ENCODE measurements around the gene DNAJC1.

The DNAJC1 gene

DNA sequence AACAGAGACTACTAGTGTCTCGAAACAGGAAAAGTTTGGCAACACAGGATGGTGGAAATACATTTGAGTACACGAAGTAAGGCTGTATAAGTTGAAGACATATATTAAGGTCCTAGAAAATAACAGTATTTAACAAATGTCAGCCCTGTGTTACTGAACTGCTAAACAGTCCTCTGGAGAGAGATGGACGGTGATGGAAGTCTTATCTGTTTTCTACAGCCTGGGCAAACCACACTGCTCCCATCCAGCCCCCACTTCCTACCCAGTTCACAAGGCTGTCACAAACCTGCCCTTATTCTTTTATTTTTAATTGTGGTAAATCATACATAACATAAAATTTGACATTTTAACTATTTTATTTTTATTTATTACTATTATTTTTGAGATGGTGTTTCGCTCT lies 179.1 kb downstream of the DNAJC1 start:
- no peak for TF ChIP-seq FOXP2 (optimal IDR thresholded peaks at IDR 0.05; ENCODE audit: borderline replicate concordance, extremely low read depth, extremely low read length, insufficient read depth)
- no peak for TF ChIP-seq POLR2AphosphoS5 (IDR thresholded peaks at IDR 0.05; ENCODE audit: low read depth, low read length)
- no peak for TF ChIP-seq SIN3A (IDR thresholded peaks at IDR 0.05; ENCODE audit: borderline replicate concordance, insufficient read depth, low read length)
- no peak for TF ChIP-seq TAF1 (IDR thresholded peaks at IDR 0.05; ENCODE audit: borderline replicate concordance, insufficient read depth, low read length)
- TF ChIP-seq REST (IDR thresholded peaks at IDR 0.05; ENCODE audit: insufficient read depth in 1 of 2, low read depth in 2 of 2, low read length in 2 of 2): no peak

DNA sequence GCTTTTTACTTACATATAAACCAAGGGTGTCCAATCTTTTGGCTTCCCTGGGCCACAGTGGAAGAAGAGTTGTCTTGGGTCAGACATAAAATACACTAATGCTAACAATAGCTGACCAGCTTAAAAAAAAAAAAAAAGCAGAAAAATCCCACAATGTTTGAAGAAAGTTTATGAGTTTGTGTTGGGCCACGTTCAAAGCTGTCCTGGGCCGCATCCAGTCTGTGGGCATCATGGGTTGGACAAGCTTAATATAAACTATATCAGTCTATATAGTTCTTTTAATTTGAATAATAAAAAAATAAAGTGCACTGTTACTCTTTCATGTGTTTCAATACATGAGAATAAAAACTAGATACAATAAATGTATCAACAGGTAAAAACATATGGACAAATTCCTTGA lies 179.9 kb downstream of the DNAJC1 start:
- TF ChIP-seq SIN3A (IDR thresholded peaks at IDR 0.05; ENCODE audit: borderline replicate concordance, insufficient read depth, low read length): no peak
- no peak for TF ChIP-seq TAF1 (IDR thresholded peaks at IDR 0.05; ENCODE audit: borderline replicate concordance, insufficient read depth, low read length)
- no peak for TF ChIP-seq REST (IDR thresholded peaks at IDR 0.05; ENCODE audit: insufficient read depth in 1 of 2, low read depth in 2 of 2, low read length in 2 of 2)
- no peak for TF ChIP-seq POLR2AphosphoS5 (IDR thresholded peaks at IDR 0.05; ENCODE audit: low read depth, low read length)

DNA sequence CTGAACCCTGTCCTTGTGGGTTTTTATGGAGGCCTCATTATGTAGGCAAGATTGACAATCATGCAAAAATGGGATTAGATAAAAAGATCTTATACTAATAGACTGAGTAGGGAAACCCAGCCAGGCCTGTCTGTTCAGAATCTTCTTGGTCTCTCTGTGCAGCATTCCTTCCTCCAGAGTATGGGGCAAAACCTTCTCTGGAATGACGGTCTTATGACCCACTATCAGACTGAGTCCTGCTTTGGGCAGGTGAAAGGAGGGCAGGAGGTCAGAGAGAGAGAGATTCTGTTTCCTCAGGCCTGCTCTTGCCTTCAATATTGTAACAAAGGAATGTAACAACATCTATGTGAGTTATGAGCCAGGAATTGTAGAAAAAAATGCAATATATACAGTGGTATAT lies 182.6 kb downstream of the DNAJC1 start:
- TF ChIP-seq FOXP2 (optimal IDR thresholded peaks at IDR 0.05; ENCODE audit: borderline replicate concordance, extremely low read depth, extremely low read length, insufficient read depth) (no peak), TAF1 (IDR thresholded peaks at IDR 0.05; ENCODE audit: borderline replicate concordance, insufficient read depth, low read length) (no peak), POLR2AphosphoS5 (IDR thresholded peaks at IDR 0.05; ENCODE audit: low read depth, low read length) (no peak), SIN3A (IDR thresholded peaks at IDR 0.05; ENCODE audit: borderline replicate concordance, insufficient read depth, low read length) (no peak), REST (IDR thresholded peaks at IDR 0.05; ENCODE audit: insufficient read depth in 1 of 2, low read depth in 2 of 2, low read length in 2 of 2) (no peak)

DNA sequence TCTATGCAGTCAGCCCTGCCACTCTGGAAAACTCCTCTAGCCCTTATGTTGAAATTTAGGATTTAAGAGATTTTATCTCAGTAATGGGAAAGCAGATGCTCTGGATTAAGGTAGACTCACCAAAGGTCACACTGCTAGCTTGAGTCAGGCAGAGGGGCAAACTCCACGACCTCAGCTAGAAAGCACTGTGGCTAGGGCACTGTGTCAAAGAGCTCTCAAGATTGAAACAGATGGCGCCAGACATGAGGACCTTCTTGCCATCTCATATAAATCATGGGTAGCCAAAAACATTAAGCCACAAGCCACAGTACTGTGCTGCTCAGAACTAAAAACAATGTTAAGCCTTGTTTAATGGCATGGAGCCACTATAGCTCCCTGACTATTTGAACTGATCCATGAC lies 188.7 kb downstream of the DNAJC1 start:
- TF ChIP-seq SIN3A (IDR thresholded peaks at IDR 0.05; ENCODE audit: borderline replicate concordance, insufficient read depth, low read length): no peak
- no peak for TF ChIP-seq REST (IDR thresholded peaks at IDR 0.05; ENCODE audit: insufficient read depth in 1 of 2, low read depth in 2 of 2, low read length in 2 of 2)
- no peak for TF ChIP-seq FOXP2 (optimal IDR thresholded peaks at IDR 0.05; ENCODE audit: borderline replicate concordance, extremely low read depth, extremely low read length, insufficient read depth)
- TF ChIP-seq TAF1 (IDR thresholded peaks at IDR 0.05; ENCODE audit: borderline replicate concordance, insufficient read depth, low read length): no peak
- TF ChIP-seq POLR2AphosphoS5 (IDR thresholded peaks at IDR 0.05; ENCODE audit: low read depth, low read length): no peak

- no peak for TF ChIP-seq FOXP2 (optimal IDR thresholded peaks at IDR 0.05; ENCODE audit: borderline replicate concordance, extremely low read depth, extremely low read length, insufficient read depth)
Measured at GRCh38 chr10:21813946-21814345, 189.6 kb downstream of the DNAJC1 start.

Measured in PFSK-1 (cell line).